ENCODE measurements around the gene KIF3A.
A peak's percentile ranks its signal among the peaks of the same experiment; 100 is the strongest.

KIF3A gene

GRCh38 chr5:132753135-132753987, 16.0 kb upstream of the KIF3A start:
- DNase-seq (ENCODE audit: low spot score): peak; percentile 91

- no peak for DNase-seq (ENCODE audit: low spot score)
These were observed 15.3 kb upstream of the KIF3A start for GRCh38 chr5:132752581-132753125.

- DNase-seq (ENCODE audit: low spot score): no peak
These were observed 14.7 kb upstream of the KIF3A start for GRCh38 chr5:132751971-132752580.

- DNase-seq (ENCODE audit: low spot score): no peak
These were observed 14.1 kb upstream of the KIF3A start for GRCh38 chr5:132751444-132751843.

GRCh38 chr5:132750471-132751230, 13.3 kb upstream of the KIF3A start:
- no peak for DNase-seq (ENCODE audit: low spot score)

- DNase-seq (ENCODE audit: low spot score): no peak
These were observed 12.2 kb upstream of the KIF3A start for GRCh38 chr5:132749506-132749905.

GRCh38 chr5:132748522-132749000, 11.2 kb upstream of the KIF3A start:
- DNase-seq (ENCODE audit: low spot score): no peak

- DNase-seq (ENCODE audit: low spot score): no peak
These were observed 10.5 kb upstream of the KIF3A start for GRCh38 chr5:132747616-132748440.

GRCh38 chr5:132746954-132747615, 9.7 kb upstream of the KIF3A start, which contains the start of gene CCNI2:
Gene CCNI2 (plus strand): TSS chr5:132747426. CDS start chr5:132747496, 70 bp downstream.
- no peak for DNase-seq (ENCODE audit: low spot score)

- DNase-seq (ENCODE audit: low spot score): no peak
These were observed 9.2 kb upstream of the KIF3A start for GRCh38 chr5:132746592-132746953.

- no peak for DNase-seq (ENCODE audit: low spot score)
These were observed 7.3 kb upstream of the KIF3A start for GRCh38 chr5:132744659-132745058.

- DNase-seq (ENCODE audit: low spot score): no peak
These were observed 5.3 kb upstream of the KIF3A start for GRCh38 chr5:132742626-132743025.

- DNase-seq (ENCODE audit: low spot score): no peak
These were observed 4.8 kb upstream of the KIF3A start for GRCh38 chr5:132742158-132742557.

- DNase-seq (ENCODE audit: low spot score): no peak
These were observed 1.9 kb upstream of the KIF3A start for GRCh38 chr5:132739232-132739631.

GRCh38 chr5:132737982-132738681, 786 bp upstream of the KIF3A start:
- no peak for DNase-seq (ENCODE audit: low spot score)

- DNase-seq (ENCODE audit: low spot score): no peak
These were observed 2.7 kb downstream of the KIF3A start for GRCh38 chr5:132734687-132735086.

- no peak for DNase-seq (ENCODE audit: low spot score)
These were observed 3.7 kb downstream of the KIF3A start for GRCh38 chr5:132733499-132734148.

GRCh38 chr5:132729896-132730295, 7.5 kb downstream of the KIF3A start:
- no peak for DNase-seq (ENCODE audit: low spot score)

GRCh38 chr5:132725745-132726144, 11.6 kb downstream of the KIF3A start:
- no peak for DNase-seq (ENCODE audit: low spot score)
